Stomach (tissue), 4 donors: ENCODE data around the gene KLHL3.

Experiments
- CTCF ChIP-seq, 7 experiments: fragments of 450-650 bp in 4 of 7; fragments of 200-600 bp in 3 of 7; sonication (generic) in 3 of 7; IDR thresholded peaks; one replicate each; pipeline ENCODE4 v1.5.1; 2016 to 2019; ENCODE audit warnings: antibody characterized with exemption in 7 of 7, control low read depth in 2 of 7, mild to moderate bottlenecking in 1 of 7
- EP300 ChIP-seq: sonication (generic); formaldehyde crosslinking; IDR thresholded peaks from one replicate; pipeline ENCODE4 v1.6.1; 2017; ENCODE audit warnings: antibody characterized with exemption
- POLR2A ChIP-seq, 4 donors: fragments of 450-650 bp; IDR thresholded peaks; one replicate each; pipeline ENCODE4 v1.6.1; 2016; ENCODE audit warnings: antibody characterized with exemption in 4 of 4, control low read depth in 2 of 4, mild to moderate bottlenecking in 1 of 4, moderate library complexity in 1 of 4
- POLR2AphosphoS5 ChIP-seq, 3 donors: sonication (generic); formaldehyde crosslinking; IDR thresholded peaks; one replicate each; pipeline ENCODE4 v1.6.1; 2016; ENCODE audit warnings: antibody characterized with exemption in 3 of 3

GRCh38 chr5:137599457-137599856 lies 136.4 kb downstream of the KLHL3 start:
- TF ChIP-seq CTCF (IDR thresholded peaks at IDR 0.05), result no peak
- TF ChIP-seq POLR2A (IDR thresholded peaks at IDR 0.05), result no peak
- no peak for TF ChIP-seq POLR2AphosphoS5 (IDR thresholded peaks at IDR 0.05)
- no peak for TF ChIP-seq EP300
